HK-2 (cell line): Measurements from ENCODE around the gene PAOX.
"Not testable (repeated sequence)": the region's sequence is repeated elsewhere in the genome, so short reads cannot be mapped to it uniquely, and the experiment has no call there.

Source experiments
- DNase-seq: peaks from one replicate; pipeline ENCODE4 v3.0.0-alpha.2; 2018; ENCODE audit not compliant: unreplicated experiment

PAOX gene

DNA sequence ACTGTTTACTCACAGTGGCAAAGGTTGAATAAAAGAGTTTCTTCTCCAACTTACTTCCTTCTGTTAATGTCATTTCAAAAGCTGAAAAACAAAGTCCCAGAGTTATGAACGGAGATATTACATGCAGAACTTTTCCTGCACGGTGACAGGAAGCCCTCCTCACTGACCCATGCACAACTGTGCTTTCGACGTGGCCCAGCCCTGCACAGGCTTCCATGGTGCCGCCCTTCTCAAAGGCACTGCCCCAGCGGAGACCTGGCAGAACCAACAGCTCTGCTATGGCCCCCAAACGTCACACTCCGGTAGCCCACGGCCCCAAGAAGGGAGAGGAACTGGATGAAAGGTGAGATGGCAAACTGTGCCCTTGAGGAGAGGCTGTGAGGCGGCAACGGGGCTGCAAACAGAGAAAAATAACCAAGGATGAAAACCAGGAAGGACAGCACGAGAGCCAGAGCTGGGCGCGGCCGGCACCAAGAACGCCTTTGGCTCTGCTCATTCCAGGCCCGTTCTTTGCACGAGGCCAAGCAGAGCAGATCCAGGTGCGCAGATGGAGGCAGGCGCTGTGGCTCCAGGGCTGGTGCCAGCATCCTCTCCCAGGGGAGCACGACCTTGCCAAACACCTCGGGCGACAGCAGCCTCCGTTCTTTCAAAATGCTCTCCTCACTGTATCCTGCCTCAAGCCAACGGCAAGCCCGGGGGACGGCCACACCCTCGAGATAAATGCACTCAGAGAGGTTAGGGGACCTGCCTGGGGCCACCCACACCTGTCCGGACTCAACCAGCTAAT, 14.2 kb upstream of the PAOX start:
- no peak for DNase-seq

DNA sequence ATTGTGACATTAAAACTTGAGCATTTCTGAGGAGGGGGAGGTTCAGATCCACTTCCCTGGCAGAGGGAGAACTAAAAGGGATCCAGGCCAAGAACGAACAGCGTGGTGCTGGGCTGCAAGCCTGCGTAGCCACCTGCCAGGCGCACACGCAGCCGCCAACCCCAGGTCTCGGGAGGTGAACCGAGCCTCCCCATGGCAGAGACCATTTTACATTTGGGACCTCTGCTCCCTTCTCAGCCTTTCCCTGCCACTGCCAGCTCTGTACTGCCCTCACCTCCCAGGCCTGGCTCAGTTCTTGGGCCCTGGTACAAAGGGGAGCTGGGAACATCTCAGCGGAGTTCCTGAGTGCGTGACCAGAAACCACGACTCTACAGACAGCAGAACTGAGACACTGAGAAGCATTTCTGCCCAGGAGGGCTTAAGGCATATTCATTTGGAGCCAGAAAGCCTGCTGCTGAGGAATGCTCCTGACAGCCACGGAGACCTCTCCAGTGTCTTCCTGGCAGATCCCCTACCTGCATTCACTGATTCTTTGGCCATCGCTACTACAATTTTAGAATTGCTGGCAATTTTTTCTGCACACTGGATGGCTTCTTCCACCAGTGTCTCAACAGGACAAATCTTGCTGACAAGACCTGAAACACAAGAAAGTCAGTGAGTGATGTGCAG, 13.5 kb upstream of the PAOX start:
- DNase-seq = no peak

DNA sequence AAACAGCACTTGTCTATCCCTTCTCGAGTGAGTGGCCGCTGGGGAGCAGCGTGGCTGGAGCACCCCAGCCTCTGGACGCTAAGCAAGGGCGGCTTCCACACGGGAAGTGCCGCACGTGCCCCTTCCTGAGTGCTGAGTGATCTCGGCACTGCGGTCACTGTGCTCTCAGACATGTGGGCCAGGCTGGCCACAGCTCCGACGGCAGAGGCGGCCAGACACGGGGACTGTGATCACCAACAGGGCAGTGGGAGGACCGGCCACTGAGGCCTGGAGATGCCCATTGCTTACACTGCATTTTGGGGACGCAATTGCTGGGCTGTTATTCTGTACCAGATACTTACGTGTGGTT, 13.0 kb upstream of the PAOX start:
- no peak for DNase-seq

DNA sequence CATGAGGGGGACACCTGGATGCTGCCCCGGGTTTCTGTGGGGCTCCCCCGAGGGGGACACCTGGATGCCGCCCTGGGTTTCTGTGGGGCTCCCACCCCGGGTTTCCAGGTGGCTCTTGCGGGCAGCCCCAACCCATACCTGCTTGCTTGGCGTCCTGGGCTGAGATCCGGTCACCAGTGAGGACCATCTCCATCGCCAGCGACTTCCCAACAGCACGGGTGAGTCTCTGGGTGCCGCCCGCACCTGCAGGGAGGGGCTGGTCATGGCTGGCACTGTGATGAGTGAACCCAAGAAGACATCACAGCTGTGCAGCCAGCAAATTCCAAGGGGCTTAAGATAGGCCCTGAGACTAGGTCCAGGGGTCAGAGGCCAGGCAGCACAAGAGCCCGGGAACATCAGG, 12.3 kb upstream of the PAOX start:
- no peak for DNase-seq

GRCh38 chr10:133367461-133367860, 11.6 kb upstream of the PAOX start:
- not testable (repeated sequence) for DNase-seq

- no peak for DNase-seq
Measured at GRCh38 chr10:133368153-133368552, 10.9 kb upstream of the PAOX start.

- no peak for DNase-seq
Measured at GRCh38 chr10:133370030-133370786, 8.9 kb upstream of the PAOX start.

DNA sequence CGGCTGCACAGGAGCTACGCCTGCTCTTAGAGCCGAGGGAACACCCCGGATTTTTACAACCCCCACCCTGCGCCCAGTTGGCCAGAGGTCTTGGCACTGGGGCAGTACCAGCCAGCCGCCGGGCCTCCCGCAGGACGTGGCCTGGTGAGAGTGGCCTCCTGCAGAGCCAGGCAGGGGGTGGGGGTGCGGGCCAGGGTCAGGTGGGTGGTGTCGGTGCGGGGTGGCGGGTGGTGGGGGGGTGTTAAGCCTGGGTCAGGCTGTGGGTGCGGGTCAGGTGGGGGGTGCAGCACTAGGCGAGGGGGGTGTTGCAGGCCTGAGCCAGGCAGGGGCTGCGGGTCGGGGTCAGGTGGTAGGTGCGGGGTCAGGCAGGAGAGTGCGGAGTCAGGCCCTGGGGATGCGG, 6.6 kb upstream of the PAOX start:
- no peak for DNase-seq

GRCh38 chr10:133373174-133374090, 5.6 kb upstream of the PAOX start, which contains the start of gene ECHS1:
ECHS1 (minus strand) TSS chr10:133373354; CDS start chr10:133373333, 21 bp downstream.
- peak; percentile 96 for DNase-seq

- no peak for DNase-seq
Measured at GRCh38 chr10:133375357-133376115, 3.5 kb upstream of the PAOX start.

DNA sequence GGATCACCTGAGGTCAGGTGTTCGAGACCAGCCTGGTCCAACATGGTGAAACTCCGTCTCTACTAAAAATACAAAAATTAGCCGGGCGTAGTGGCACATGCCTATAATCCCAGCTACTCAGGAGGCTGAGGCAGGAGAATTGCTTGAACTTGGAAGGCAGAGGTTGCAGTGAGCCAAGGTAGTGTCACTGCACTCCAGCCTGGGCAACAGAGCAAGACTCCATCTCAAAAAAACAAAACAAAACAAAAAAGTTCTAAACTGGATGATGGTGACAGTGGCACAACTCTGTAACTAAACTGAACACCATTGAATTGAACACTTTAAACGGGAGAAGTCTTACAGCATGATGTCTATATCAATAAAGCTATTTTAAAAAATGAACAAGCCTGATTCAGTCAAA, 2.9 kb upstream of the PAOX start:
- not testable (repeated sequence) for DNase-seq

- no peak for DNase-seq
Measured at GRCh38 chr10:133377025-133377817, 1.8 kb upstream of the PAOX start.

DNA sequence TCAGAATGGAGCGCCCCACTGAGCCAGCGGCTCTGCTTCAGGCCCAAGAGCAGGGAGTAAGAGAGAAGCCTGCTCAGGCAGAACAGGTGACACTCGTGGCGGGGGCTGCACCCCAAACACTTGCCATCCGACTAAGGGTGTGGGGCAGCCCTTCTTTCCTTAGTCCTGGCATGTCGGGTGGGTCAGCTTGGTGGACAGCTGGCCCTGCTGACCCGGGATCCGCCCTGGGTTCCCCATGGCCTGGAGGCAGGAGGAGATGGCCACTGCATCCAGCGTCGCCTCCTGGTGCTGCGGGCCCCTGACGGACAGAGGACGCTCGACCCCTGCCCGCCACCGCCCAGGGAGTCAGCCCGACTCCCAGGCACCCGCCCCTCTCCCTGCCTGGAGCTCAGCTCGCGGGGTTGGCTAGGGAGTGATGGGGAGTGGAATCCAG, 1.2 kb upstream of the PAOX start:
- no peak for DNase-seq

DNA sequence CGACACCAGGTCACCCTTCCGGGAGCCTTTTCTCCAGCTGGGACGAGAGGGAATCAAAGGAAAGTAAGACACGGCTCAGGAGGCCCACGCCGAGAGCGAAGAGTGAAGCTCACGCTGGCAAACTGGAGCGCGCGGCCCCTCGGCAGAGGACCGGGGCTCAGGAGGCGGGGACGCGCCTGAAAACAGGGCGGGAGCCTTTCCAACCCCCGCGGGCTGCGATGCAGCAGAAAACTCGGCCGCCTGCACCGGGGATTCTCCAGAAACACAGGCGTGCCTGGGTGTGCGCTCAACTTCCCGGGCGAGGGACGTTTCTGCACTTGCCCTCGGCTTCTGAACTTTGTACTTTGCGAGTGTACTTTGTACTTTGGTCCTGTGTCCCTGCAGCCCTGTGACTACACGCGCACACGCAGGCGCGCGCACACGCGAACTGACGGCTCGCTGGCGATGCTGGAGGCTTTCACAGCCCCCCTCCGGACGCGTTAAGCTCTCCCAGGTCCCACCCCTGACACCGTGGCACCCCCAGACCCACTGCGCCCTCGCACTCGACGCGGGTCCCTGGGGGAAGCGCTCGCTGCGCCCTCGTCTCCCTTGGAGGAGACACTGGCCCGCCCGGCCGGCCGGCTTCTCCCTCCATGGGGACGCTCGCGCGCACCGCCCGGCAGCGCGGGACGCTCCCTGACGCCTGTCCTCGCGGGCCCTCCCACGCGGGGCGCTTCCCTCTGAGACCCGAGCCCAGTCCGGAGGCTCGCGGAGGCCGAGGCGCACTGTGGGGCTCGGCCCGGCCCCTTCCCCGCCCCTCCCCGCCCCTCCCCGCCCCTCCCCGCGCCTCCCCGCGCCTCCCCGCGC, 588 bp upstream of the PAOX start:
- DNase-seq = peak; percentile 51

GRCh38 chr10:133379801-133380666, 972 bp downstream of the PAOX start:
- no peak for DNase-seq

- no peak for DNase-seq
Measured at GRCh38 chr10:133381036-133381435, 2.0 kb downstream of the PAOX start.

- no peak for DNase-seq
Measured at GRCh38 chr10:133383551-133383950, 4.5 kb downstream of the PAOX start.

- no peak for DNase-seq
Measured at GRCh38 chr10:133384071-133384470, 5.0 kb downstream of the PAOX start.
